ENCODE results near the gene MGMT.

DNA sequence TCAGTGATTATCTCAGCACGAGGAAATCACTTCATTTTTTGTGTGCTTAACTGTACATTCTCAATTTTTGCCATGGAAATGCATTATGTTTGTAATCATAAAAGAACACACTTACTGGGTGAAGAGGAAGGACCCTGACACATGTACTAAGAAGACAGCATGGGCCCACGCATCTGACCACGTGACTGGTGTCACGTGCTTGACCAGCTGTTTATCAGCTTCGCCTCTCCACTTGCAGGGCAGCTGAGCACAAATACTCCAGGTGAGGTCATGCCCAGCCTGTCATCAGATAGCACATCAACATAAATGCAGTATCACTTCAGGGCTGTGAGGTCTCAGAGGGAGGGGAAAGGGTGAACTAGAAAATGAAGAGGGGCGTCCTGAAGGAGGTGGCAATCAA, 317.2 kb downstream of the MGMT start:
- TF ChIP-seq CTCF (IDR thresholded peaks at IDR 0.05) (no peak), POLR2A (IDR thresholded peaks at IDR 0.05) (no peak)
